Activated CD4-positive, alpha-beta memory T cell treated with anti-CD3 and anti-CD28 coated beads, Interleukin-2, amount 10 ng/mL, durations not matched to agents 7 days and 5 days (primary cell): ENCODE results near the gene CNTNAP3. TPM values are rescaled to one million over a fixed set of nuclear protein-coding genes. Genes with fewer than 3 reads are reported as not detected.
"Not testable (repeated sequence)": the region's sequence is repeated elsewhere in the genome, so short reads cannot be mapped to it uniquely, and the experiment has no call there.

Experiments
- CTCF ChIA-PET: fragments of 350-600 bp; sonication (Branson Sonifier 250); formaldehyde crosslinking; loops from one replicate; lab custom pipeline; 2021; ENCODE audit warnings: antibody characterized with exemption, inconsistent platforms; lab: Charles Lee
- POLR2A ChIA-PET: fragments of 350-600 bp; sonication (Branson Sonifier 250); formaldehyde crosslinking; loops from one replicate; lab custom pipeline; 2021; ENCODE audit warnings: antibody characterized with exemption; lab: Charles Lee
- DNase-seq: peaks from one replicate; pipeline ENCODE4 v3.0.0-alpha.2; 2020
- H3K27ac Mint-ChIP-seq: one replicate; pipeline ENCODE4 v1.8.0; 2021; ENCODE audit warnings: mild to moderate bottlenecking, mixed read lengths
- H3K27me3 Mint-ChIP-seq: one replicate; pipeline ENCODE4 v1.8.0; 2021; ENCODE audit warnings: mixed read lengths
- H3K36me3 Mint-ChIP-seq: one replicate; pipeline ENCODE4 v1.8.0; 2021; ENCODE audit warnings: low read depth, mixed read lengths
- H3K4me1 Mint-ChIP-seq: one replicate; pipeline ENCODE4 v1.8.0; 2021; ENCODE audit warnings: mixed read lengths
- H3K4me3 Mint-ChIP-seq: one replicate; pipeline ENCODE4 v1.8.0; 2021; ENCODE audit warnings: mild to moderate bottlenecking, mixed read lengths
- H3K9me3 Mint-ChIP-seq: one replicate; pipeline ENCODE4 v1.8.0; 2021; ENCODE audit warnings: mixed read lengths
- total RNA-seq, 2 experiments: library from RNA; stranded (reverse); gene quantifications; one replicate each; pipeline ENCODE4 v1.2.3, GENCODE V29; 2021

The CNTNAP3 gene
- total RNA-seq, 2 experiments from 2014 or later: not detected

DNA sequence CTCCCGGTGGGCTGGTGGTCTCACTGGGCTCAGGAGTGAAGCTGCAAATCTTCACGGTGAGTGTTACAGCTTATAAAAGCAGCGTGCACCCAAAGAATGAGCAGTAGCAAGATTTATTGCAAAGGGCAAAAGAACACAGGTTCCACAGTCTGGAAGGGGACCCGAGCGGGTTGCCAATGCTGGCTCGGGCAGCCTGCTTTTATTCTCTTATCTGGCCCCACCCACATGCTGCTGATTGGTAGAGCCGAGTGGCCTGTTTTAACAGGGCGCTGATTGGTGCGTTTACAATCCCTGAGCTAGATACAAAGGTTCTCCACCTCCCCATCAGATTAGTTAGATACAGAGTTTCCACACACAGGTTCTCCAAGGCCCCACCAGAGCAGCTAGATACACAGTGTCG is 246.2 kb downstream of the CNTNAP3 start:
- H3K4me1 Mint-ChIP-seq, H3K36me3 Mint-ChIP-seq, CTCF ChIA-PET: not testable (repeated sequence)

DNA sequence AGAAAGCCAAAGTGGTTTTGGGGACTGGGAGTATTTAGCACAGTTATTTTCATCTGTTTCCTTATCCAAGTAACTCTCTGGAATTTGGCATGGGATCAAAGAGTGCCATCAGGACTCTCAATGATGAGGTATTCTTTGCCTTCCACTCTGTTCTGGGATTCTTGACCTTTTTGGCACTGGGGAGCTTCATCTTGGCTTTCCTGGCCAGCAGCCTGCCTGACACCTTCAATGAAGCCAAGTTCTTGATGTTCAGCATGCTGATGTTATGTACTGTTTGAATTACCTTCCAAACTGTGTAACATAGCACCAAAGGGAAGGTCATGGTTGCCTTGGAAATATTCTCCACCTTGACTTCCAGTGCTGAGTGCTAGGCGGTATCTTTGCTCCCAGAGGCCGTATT is 248.8 kb downstream of the CNTNAP3 start:
- H3K27ac Mint-ChIP-seq, H3K9me3 Mint-ChIP-seq, CTCF ChIA-PET, H3K4me3 Mint-ChIP-seq, DNase-seq, H3K36me3 Mint-ChIP-seq, POLR2A ChIA-PET, H3K27me3 Mint-ChIP-seq, H3K4me1 Mint-ChIP-seq: not testable (repeated sequence)

More for the DNA sequence above, 246.2 kb downstream of the CNTNAP3 start:
- H3K27ac Mint-ChIP-seq, H3K4me3 Mint-ChIP-seq, DNase-seq, H3K27me3 Mint-ChIP-seq, H3K9me3 Mint-ChIP-seq, POLR2A ChIA-PET: not testable (repeated sequence)

- CTCF ChIA-PET, H3K4me1 Mint-ChIP-seq, POLR2A ChIA-PET, DNase-seq, H3K27ac Mint-ChIP-seq, H3K9me3 Mint-ChIP-seq, H3K36me3 Mint-ChIP-seq, H3K4me3 Mint-ChIP-seq, H3K27me3 Mint-ChIP-seq: not testable (repeated sequence)
Measured at GRCh38 chr9:39038221-39038620, 249.7 kb downstream of the CNTNAP3 start.

- H3K27me3 Mint-ChIP-seq, H3K36me3 Mint-ChIP-seq, POLR2A ChIA-PET, H3K9me3 Mint-ChIP-seq, H3K4me1 Mint-ChIP-seq, CTCF ChIA-PET, H3K4me3 Mint-ChIP-seq, DNase-seq, H3K27ac Mint-ChIP-seq: not testable (repeated sequence)
Measured at GRCh38 chr9:39033849-39034248, 254.1 kb downstream of the CNTNAP3 start.

GRCh38 chr9:39030204-39031019 is 257.6 kb downstream of the CNTNAP3 start:
- H3K9me3 Mint-ChIP-seq, POLR2A ChIA-PET, H3K27me3 Mint-ChIP-seq, H3K4me1 Mint-ChIP-seq, H3K4me3 Mint-ChIP-seq, DNase-seq, CTCF ChIA-PET, H3K27ac Mint-ChIP-seq, H3K36me3 Mint-ChIP-seq: not testable (repeated sequence)

DNA sequence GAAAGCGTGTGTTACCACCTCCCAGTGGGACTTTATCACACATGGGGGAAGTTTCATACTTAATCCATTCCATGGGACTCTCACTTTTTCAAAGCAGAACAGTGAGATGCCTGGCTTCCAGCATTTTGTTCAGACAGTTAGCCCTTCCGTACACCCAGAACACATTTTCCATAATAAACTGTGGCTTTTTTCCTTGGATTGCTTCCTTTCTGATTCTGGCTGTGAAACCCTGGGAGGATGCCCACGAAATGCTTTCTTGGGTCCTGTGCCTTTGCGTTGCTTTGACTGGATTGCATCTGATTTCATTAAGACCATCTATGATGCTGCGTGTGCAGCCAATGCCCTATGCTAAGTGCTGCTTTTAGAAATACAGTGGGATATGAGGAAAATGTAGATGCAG is 259.1 kb downstream of the CNTNAP3 start:
- H3K27ac Mint-ChIP-seq, H3K36me3 Mint-ChIP-seq, H3K27me3 Mint-ChIP-seq, H3K9me3 Mint-ChIP-seq, POLR2A ChIA-PET, H3K4me1 Mint-ChIP-seq, H3K4me3 Mint-ChIP-seq, DNase-seq, CTCF ChIA-PET: not testable (repeated sequence)

DNA sequence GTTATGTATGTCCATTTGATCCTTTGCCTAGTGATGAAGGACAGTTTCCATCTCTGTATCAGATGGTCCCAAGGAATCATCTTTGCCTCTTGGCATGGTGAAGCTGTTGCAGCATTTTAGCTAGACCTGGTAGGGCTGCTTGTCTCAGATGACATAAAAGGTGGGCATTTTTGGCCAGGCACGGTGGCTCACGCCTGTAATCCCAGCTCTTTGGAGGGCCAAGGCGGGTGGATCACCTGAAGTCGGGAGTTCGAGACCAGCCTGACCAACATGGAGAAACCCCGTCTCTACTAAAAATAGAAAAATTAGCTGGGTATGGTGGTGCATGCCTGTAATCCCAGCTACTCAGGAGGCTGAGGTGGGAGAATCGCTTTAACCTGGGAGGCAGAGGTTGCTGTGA is 259.8 kb downstream of the CNTNAP3 start:
- DNase-seq, H3K9me3 Mint-ChIP-seq, H3K27ac Mint-ChIP-seq, H3K36me3 Mint-ChIP-seq, H3K4me3 Mint-ChIP-seq, CTCF ChIA-PET, H3K27me3 Mint-ChIP-seq, H3K4me1 Mint-ChIP-seq, POLR2A ChIA-PET: not testable (repeated sequence)

DNA sequence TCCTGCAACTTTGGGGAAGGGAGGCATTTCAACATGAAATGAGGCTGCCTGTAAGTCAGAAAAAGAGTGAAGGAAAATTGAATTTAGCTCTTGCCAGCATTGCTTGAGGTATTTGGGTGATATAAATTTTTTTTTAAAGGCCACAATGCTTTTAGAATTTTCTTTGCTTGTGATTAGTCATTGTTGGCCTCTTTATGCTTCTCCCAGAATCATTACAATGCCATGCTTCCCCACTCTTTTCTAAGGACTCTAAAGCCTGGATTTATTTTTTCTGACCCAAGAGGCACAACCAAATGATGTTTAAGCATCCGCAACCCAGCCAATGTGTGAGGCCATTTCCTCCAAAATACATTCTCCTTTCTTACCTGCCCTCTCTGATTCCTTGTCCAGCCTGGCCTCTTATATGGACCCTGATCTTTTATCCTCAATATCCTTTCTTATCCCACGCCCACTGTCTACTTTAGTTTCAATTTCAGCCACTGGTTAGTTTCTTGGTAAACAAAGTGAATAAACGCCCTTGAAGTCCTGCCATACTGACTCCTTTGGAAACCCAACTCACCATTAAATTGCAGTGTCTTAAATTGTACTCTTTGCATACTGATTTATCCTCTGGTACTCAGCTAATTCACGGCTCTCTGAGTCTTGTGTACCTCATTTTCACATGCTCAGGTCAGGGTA is 261.9 kb downstream of the CNTNAP3 start:
- H3K9me3 Mint-ChIP-seq, H3K4me3 Mint-ChIP-seq, H3K27me3 Mint-ChIP-seq, H3K36me3 Mint-ChIP-seq, H3K27ac Mint-ChIP-seq, POLR2A ChIA-PET, CTCF ChIA-PET, DNase-seq, H3K4me1 Mint-ChIP-seq: not testable (repeated sequence)

Other genes starting within 250 kb of the CNTNAP3 start
- not detected for gene SPATA31A1, start 67.5 kb upstream of the CNTNAP3 start, total RNA-seq